NT2/D1 (cell line): ENCODE data around the gene LRRC25.

ENCODE experiments used
- DNase-seq: peaks from one replicate; pipeline ENCODE4 v3.0.0-alpha.2; 2011; ENCODE audit warnings: low read depth, low spot score
- H3K27me3 ChIP-seq: 2 replicates; pipeline ENCODE4 v1.6.0; 2011; ENCODE audit warnings: mild to moderate bottlenecking; ENCODE audit not compliant: insufficient read length, insufficient read depth
- H3K36me3 ChIP-seq: 2 replicates; pipeline ENCODE4 v1.6.1; 2011; ENCODE audit warnings: mild to moderate bottlenecking, low read length, mixed read lengths; ENCODE audit not compliant: insufficient read depth, insufficient read length
- H3K4me1 ChIP-seq: 2 replicates; pipeline ENCODE4 v1.5.1; 2011; ENCODE audit not compliant: insufficient read depth, insufficient read length
- H3K4me3 ChIP-seq: 2 replicates; pipeline ENCODE4 v1.5.1; 2011; ENCODE audit warnings: low read depth; ENCODE audit not compliant: insufficient read length
- H3K9ac ChIP-seq: 2 replicates; pipeline ENCODE4 v1.6.0; 2011; ENCODE audit warnings: low read depth; ENCODE audit not compliant: insufficient read length
- H3K9me3 ChIP-seq: 2 replicates; pipeline ENCODE4 v1.5.1; 2011; ENCODE audit warnings: mild to moderate bottlenecking, low read length; ENCODE audit not compliant: insufficient read depth
- SUZ12 ChIP-seq: IDR thresholded peaks from 2 replicates; pipeline ENCODE4 v1.6.1; 2011; ENCODE audit not compliant: insufficient read length, insufficient read depth; ENCODE audit errors: extremely low read depth
- YY1 ChIP-seq: IDR thresholded peaks from 2 replicates; pipeline ENCODE4 v1.6.1; 2011; ENCODE audit not compliant: insufficient read length, insufficient read depth
- ZNF274 ChIP-seq: IDR thresholded peaks from 2 replicates; pipeline ENCODE4 v1.6.1; 2011; ENCODE audit warnings: mild to moderate bottlenecking, low read depth, low read length

Gene LRRC25

DNA sequence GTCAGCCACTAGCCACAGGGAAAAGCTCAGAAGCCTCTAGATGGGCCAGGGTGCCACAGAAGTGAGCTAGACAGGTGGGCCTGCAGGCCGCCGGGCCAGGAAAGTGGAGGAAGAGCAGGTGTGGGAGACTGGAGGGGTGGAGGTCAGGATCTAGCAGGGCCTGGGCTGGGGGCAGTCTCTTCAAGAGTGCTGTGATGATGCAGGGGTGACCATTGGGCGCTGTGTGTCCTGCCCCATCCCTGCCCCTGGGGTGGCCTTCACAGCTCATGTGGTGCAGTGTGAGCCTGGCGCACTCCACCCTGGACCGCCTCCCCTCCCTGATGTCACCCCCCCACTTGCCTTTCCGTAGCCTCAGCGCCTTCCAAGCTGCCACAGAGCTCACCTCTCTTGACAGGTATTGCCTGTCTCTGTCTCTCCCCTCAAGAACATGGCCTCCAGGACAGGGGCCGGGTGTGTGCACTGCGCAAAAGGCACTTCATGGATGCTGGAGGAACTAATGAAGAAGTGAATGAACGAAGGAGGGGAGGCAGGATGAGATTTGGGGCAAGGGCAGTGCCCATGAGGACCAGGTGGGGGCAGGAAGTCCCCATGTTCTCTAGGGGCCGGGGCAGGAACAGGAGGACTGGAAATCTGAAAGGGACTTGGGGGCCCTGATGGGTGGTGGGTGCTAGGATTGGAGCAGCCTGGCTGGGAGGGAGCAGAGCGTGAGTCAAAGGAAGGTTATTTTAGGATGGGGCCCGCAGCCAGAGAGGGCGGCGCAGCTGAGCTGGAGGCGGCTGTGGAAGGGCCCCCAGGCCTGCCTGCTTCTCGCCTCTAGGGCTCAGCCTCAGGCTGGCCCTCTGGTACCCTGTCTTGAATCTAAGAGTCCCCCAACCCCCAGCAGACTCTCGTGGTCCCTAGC, 28.3 kb upstream of the LRRC25 start:
- H3K9me3 ChIP-seq: no peaks in the 10 kb centered on the region
- peaks cover 57% of the 10 kb centered on the region for H3K4me1 ChIP-seq
- DNase-seq: no peak
- TF ChIP-seq ZNF274 (no peak), SUZ12 (no peak), YY1 (no peak)
- peaks cover 23% of the 10 kb centered on the region for H3K27me3 ChIP-seq
- no peak overlapping the region for H3K4me3 ChIP-seq
- no peaks in the 10 kb centered on the region for H3K36me3 ChIP-seq
- peak overlapping the region; percentile 56 for H3K9ac ChIP-seq

DNA sequence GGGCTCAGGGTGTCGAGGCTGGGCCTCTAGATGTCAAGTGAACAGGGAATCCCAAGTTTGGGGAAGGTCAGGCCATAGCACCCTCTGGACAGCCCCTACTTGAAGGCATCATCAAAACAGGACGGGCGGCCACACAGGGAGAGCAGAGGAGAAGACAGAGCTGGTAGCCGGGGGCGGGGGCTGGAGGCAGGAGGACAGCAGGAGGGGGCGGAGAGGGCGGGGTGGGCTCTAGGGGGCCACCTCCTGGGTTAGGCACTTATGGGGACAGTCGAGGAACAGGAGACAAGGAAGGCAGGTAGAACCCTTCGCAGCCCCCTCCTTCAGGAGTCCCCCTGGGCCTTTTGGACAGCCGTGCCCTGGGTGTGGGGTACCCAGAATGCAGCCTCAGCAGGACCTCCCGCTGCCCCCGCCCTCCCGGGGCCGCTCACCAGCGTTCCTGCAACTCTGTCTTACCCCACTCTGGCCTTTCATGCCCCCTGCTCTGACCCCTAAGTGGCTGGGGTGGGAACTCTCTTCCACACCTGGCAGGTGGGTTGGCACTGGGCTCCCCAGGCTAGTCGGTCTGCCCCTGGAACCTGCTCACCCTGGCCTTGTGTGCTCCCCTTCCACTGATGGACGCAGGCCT, 27.6 kb upstream of the LRRC25 start:
- DNase-seq: no peak
- TF ChIP-seq ZNF274 (no peak), YY1 (no peak), SUZ12 (no peak)
- no peak overlapping the region for H3K9ac ChIP-seq
- peaks cover 55% of the 10 kb centered on the region for H3K4me1 ChIP-seq
- no peaks in the 10 kb centered on the region for H3K36me3 ChIP-seq
- H3K9me3 ChIP-seq: no peaks in the 10 kb centered on the region
- peaks cover 31% of the 10 kb centered on the region for H3K27me3 ChIP-seq
- H3K4me3 ChIP-seq: no peak overlapping the region

DNA sequence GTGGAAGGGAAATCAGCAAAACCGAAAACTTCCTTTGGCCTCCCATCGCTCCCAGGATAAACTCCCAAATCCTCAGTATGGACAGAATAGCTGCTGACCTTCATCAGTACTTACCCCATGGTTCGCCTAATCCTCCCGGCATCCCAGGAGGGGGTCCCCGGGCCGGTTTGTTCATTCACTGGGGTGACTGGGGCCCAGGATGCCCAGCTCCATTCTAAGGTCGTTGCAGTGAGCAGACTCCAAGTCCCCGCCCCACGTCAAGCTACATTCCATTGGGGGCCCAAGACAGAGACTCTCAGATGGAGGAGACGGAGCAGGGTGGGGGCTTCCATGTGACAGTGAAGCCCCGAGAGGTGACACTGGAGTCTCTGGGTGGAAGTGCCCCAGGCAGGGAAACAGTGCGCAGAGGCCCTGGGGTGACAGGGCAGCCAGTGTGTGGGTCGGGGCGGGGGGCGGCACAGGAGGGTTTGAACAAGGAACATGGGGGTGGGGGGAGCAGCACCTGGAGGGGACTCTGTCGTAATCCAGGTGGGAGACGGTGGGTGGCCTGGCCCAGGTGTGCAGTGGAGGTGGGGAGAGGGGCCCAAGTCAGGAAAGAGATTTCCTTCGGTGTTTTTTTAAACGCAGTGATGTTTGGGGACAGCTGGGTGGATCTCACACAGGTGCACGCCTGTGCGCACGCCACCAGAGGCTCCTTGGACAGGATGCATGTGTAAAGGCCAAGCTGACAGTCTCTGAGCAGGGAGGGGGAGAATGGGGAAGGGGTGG, 26.9 kb upstream of the LRRC25 start:
- peaks cover 53% of the 10 kb centered on the region for H3K4me1 ChIP-seq

DNA sequence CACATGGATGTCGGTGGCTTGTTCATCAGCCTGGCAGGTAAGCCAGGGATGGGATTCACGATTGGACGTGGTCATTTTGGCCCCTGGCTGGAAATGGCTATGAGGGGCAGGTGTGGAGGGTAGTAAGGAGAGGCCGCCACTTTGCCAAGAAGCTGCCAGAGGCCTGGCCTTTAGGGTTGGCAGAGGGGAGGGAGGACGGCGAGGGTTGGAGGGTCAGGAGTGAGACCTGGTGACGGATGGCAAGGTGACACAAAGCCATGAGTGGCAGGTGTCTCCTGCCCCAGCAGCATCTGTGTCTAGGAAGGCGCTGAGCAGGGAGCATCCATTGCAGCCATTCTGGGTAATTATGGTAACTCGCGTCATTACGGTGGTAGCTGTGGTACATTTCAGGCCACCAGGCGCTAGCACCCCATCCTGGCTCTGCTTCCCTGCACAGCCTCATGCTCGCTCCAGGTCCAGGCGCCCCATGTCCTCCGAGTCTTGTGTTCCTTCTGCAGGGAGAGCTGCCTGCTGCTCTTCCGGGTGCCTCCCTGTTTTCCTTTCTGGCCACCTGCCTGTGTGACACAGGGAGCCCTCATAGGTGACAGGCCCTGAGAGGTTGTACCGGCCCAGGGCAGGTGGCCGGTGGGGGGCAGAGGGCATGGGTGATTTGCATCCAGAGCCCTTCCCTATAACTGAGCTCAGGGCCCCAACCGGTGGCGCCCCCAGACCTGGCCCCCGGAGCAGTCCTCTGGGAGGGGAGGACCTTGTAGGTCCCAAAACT, 26.0 kb upstream of the LRRC25 start:
- H3K4me3 ChIP-seq: no peak overlapping the region
- H3K9ac ChIP-seq: no peak overlapping the region
- peaks cover 45% of the 10 kb centered on the region for H3K27me3 ChIP-seq
- no peaks in the 10 kb centered on the region for H3K36me3 ChIP-seq
- peaks cover 58% of the 10 kb centered on the region for H3K4me1 ChIP-seq
- no peak for DNase-seq
- H3K9me3 ChIP-seq: no peaks in the 10 kb centered on the region
- TF ChIP-seq YY1 (no peak), SUZ12 (no peak), ZNF274 (no peak)

More for the DNA sequence above, 26.9 kb upstream of the LRRC25 start:
- no peak for TF ChIP-seq ZNF274
- no peak for TF ChIP-seq YY1
- TF ChIP-seq SUZ12: no peak
- H3K36me3 ChIP-seq: no peaks in the 10 kb centered on the region
- H3K27me3 ChIP-seq: peaks cover 38% of the 10 kb centered on the region
- H3K4me3 ChIP-seq: no peak overlapping the region
- peak overlapping the region; percentile 16 for H3K9ac ChIP-seq
- no peak for DNase-seq
- no peaks in the 10 kb centered on the region for H3K9me3 ChIP-seq

DNA sequence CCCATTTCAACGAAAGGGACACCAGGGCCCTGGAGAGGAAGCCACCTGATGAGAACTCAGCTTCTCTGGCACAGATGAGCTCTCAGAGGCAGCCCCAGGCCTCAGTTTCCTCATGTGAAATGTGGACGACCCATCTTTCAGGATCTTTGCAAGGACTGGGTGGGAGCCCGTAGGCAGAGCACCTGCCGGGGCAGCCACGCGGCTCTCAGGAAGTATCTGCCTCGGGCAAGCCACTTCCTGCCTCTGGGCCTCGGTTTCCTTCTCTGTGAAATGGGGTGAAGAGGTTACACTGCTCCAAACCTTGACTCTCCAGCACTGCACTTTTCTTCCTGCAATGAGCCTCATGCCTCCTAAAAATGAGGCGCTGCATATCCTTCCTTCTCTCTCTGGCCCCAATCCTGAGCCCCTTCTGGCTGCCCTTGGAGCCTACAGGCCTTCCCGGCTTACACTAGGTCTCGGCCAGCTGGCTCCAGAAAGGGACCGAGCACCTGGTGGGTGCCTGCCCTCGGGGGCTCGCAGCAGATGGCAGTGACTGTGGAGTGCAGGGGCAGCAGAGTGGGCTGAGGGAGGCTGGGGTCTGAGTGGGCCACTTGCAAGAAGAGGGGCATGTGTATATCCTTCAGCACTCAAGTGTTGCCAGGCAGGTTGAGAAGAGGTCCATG, 25.2 kb upstream of the LRRC25 start:
- H3K36me3 ChIP-seq: no peaks in the 10 kb centered on the region
- no peak for DNase-seq
- no peaks in the 10 kb centered on the region for H3K9me3 ChIP-seq
- peak overlapping the region; percentile 1 for H3K9ac ChIP-seq
- H3K27me3 ChIP-seq: peaks cover 52% of the 10 kb centered on the region
- H3K4me3 ChIP-seq: no peak overlapping the region
- peaks cover 59% of the 10 kb centered on the region for H3K4me1 ChIP-seq
- TF ChIP-seq ZNF274 (no peak), SUZ12 (no peak), YY1 (no peak)

DNA sequence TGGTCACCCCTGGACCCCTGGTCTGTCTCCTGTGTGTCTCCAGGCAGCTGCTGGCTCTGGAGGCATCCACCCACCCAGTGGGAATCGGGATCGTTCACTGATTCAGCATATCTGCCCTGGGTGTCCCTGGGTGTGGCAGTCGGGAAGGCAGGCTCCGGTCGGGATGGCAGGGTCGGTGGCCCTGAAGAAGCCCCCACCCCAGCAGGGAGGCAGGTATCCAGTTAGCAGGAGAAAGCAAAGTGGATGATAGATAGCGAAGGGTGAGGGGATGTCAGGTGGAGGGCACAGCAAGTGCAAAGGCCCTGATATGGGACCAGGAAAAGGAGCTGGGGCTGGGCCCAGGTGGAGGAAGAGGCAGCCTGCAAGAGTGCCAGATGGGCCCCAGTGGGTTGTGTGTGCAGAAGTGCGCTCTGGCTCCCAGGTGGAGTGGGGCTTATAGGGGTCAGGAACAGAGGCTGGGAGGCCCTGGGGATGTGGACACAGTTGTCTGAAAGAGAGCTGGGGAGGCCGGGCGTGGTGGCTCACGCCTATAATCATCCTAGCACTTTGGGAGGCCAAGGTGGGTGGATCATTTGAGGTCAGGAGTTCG, 24.0 kb upstream of the LRRC25 start:
- H3K4me1 ChIP-seq: peaks cover 52% of the 10 kb centered on the region
- peaks cover 52% of the 10 kb centered on the region for H3K27me3 ChIP-seq
- no peak for DNase-seq
- peak overlapping the region; percentile 45 for H3K9ac ChIP-seq
- no peaks in the 10 kb centered on the region for H3K9me3 ChIP-seq
- TF ChIP-seq YY1: no peak
- TF ChIP-seq ZNF274: no peak
- no peak for TF ChIP-seq SUZ12
- no peak overlapping the region for H3K4me3 ChIP-seq
- H3K36me3 ChIP-seq: no peaks in the 10 kb centered on the region
